ENCODE measurements around the gene KIRREL2.

GRCh38 chr19:35913589-35913988 is 56.9 kb downstream of the KIRREL2 start:
- TF ChIP-seq POLR2A (IDR thresholded peaks at IDR 0.05; ENCODE audit: low read length) (no peak), GATA1 (IDR thresholded peaks at IDR 0.05; ENCODE audit: low read depth, low read length) (no peak)

Measured in erythroblast (primary cell).